Stimulated activated CD4-positive, alpha-beta T cell treated with anti-CD3 and anti-CD28 coated beads, Interleukin-15, amount 100 ng/mL, for 1 hour (primary cell): ENCODE results near the gene TUBA1C.
A peak's percentile ranks its signal among the peaks of the same experiment; 100 is the strongest.
"Not testable (repeated sequence)": the region's sequence is repeated elsewhere in the genome, so short reads cannot be mapped to it uniquely, and the experiment has no call there.

ENCODE experiments used
- DNase-seq, 2 donors: peaks; one replicate each; pipeline ENCODE4 v3.0.0-alpha.2; 2020; ENCODE audit warnings: low read depth in 1 of 2, low spot score in 1 of 2

The TUBA1C gene

DNA sequence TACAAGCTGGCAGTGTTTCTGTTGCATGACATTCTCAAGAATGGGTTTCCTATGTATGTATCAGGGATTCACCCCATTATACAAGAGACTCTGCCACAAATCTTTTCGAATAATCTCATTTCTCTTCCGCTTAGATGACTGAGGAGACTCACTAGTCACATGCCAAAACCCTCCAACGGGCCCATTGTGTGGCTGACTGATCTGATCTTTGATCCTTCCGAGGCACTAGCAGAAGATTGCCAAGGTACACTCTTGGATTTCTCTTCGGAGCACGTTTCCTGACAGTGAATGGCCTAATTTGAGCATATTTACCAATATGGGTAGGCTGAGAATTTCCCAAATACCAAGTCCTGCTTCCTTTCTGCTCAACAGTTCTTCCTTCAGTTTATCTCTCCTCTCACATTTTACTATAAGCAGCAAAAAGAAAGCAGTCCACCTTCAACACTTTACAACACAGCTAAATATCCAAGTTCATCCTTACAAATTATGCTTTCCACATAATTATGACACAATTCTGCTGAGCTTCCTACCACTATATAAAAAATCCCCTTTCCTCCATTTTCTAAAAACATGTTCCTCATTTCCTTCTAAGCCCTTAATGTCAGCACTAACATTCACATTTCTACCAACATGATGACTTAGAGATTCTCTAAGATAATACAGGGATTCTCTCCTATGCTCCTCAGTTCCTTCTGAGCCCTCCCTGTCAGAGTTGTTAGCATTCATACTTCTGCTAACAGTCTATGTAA, 41.1 kb downstream of the TUBA1C start:
- DNase-seq = no peak

DNA sequence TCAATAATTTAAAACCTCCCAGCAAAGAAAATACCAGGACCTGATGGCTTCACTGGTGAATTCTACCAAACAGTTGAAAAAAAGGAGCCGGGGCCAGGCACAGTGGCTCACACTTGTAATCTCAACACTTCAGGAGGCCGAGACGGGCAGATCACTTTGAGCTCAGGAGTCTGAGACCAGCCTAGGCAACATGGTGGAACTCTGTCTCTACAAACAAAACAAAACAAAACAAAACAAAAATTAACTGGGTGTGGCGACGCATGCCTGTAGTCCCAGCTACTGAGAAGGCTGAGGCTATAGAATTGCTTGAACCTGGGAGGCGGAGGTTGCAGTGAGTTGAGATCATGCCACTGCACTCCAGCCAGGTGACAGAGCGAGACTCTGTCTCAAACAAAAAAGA, 44.5 kb downstream of the TUBA1C start:
- DNase-seq = no peak

GRCh38 chr12:49310451-49311000, 45.6 kb downstream of the TUBA1C start:
- DNase-seq = not testable (repeated sequence)

DNA sequence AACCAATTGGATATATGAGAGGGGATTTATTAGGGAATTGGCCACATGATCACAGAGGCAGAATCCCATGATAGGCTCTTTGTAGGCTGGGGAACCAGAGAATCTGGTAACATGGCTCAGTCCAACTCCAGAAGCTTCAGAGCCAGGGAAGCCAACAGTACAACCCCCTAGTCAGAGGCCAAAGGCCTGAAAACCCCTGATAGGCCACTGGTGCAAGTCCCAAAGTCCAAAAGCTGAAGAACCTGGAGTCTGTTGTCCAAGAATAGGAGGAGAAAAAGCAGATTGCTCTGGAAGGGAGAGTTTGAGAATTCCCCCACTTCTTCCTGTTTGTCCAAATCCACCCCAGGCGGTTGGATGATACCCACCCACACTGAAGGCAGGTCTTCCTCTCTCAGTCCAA, 49.9 kb downstream of the TUBA1C start:
- DNase-seq = no peak

DNA sequence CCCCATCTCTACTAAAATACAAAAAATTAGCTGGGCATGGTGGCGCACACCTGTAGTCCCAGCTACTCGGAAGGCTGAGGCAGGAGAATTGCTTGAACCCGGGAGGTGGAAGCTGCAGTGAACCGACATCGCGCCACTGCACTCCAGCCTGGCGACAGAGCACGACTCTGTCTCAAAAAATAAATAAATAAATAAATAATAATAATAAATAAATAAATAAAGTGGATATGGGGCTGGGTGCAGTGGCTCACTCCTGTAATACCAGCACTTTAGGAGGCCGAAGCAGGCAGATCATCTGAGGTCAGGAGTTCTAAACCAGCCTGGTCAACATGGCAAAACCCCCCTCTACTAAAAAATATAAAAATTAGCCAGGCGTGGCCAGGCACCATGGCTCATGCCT, 52.2 kb downstream of the TUBA1C start:
- DNase-seq = not testable (repeated sequence)

DNA sequence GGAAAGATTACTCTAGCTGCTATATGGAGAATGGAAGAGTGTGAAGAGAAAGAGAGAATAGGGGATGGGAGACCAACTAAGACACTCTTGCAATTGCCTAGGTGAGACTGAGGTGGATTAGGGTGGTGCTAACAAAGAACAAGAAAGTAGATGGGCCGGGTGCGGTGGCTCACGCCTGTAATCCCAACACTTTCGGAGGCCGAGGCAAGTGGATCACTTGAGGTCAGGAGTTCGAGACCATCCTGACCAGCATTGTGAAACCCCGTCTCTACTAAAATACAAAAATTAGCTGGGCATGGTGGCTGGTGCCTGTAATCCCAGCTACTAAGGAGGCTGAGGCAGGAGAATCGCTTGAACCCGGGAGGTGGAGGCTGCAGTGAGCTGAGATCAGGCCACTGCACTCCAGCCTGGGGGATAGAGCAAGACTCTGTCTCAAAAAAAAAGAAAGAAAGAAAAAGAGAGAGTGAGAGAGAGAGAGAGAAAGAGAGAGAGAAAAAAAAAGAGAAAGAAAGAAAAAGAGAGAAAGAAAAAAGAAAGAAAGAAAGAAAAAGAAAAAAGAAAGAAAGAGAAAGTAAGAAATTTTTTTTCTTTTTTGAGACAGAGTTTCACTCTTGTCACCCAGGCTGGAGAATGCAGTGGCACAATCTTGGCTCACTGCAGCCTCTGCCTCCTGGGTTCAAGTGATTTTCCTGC, 55.7 kb downstream of the TUBA1C start:
- DNase-seq = not testable (repeated sequence)

DNA sequence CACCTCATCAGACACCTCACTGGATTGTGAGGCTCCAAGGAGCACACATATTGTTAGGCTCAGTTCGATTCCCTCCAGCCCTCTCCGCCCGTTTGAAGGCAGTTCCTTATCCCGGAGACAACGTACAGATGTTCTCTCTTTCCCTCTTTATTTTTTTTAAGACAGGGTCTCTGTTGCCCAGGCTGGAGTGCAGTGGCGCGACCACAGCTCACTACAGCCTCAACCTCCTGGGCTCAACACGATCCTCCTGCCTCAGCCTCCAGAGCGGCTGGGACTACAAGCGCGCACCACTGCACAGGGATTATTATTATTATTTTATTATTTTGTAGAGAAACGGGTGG, 57.5 kb downstream of the TUBA1C start:
- DNase-seq = no peak

- peak; percentile 88 to 93 for DNase-seq
These were observed 58.0 kb downstream of the TUBA1C start, which contains the start of gene TROAP for GRCh38 chr12:49322708-49323523. Gene TROAP (plus strand): TSS chr12:49323255. CDS start chr12:49323609, 354 bp downstream.

- no peak for DNase-seq
These were observed 58.7 kb downstream of the TUBA1C start for GRCh38 chr12:49323524-49324097.
